Measurements from ENCODE around the gene TMEM53. TPM values are rescaled to one million over a fixed set of nuclear protein-coding genes. Genes with fewer than 3 reads are reported as not detected.

The TMEM53 gene
- total RNA-seq, 2 experiments from 2014 or later = 4.2 to 4.7 TPM

DNA sequence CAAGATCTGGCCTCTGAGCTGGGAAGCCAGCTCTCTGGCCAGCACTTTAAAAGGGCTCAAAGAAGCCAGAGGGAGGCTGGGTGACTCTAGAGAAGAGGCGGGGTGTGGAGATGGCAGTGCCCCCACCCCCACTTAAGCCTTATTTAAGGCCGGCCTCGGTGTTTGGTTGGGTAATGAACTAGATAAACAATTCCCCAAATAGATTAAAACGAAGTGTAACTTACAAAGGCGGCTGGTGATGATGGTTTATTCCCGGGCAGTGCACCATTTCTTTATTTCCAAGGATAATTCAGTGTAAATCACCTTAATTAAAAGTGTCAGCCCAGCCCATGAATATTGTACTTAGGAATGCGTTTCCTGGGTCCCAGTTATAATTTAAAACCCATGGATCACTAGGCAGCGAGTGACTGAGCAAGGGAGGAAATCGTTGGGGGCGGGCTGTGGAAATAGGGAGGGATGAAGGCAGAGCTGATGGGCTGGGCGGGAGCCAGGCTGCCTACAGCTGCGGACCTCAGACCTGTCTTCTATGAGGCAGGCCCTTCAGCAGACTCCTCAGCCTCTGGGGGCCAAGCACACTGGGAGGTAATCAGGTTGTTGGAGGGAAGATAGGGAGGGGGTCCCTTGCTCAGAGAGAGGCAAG, 54.9 kb downstream of the TMEM53 start:
- H3K4me1 Mint-ChIP-seq = no peaks in the 10 kb centered on the region
- DNase-seq = no peak
- H3K27ac Mint-ChIP-seq = no peak overlapping the region
- H3K9me3 Mint-ChIP-seq = no peaks in the 10 kb centered on the region
- H3K36me3 Mint-ChIP-seq = no peaks in the 10 kb centered on the region
- POLR2A ChIA-PET = no interaction called here
- no peak overlapping the region for H3K4me3 Mint-ChIP-seq
- no peaks in the 10 kb centered on the region for H3K27me3 Mint-ChIP-seq
- ATAC-seq (ENCODE audit: low read depth) = no peak

- Mint-ChIP-seq H3K9me3 (no peaks in the 10 kb centered on the region), H3K4me3 (no peak overlapping the region), H3K27ac (no peak overlapping the region), H3K27me3 (no peaks in the 10 kb centered on the region), H3K36me3 (no peaks in the 10 kb centered on the region), H3K4me1 (no peaks in the 10 kb centered on the region)
- no peak for DNase-seq
- no peak for ATAC-seq (ENCODE audit: low read depth)
- POLR2A ChIA-PET = interaction anchor here (1.2 kb wide), 1 partner anchor 13 kb away, joined by 3 read pairs; no protein-coding TSS in a partner anchor
Measured at GRCh38 chr1:44617703-44618029, 56.6 kb downstream of the TMEM53 start.

DNA sequence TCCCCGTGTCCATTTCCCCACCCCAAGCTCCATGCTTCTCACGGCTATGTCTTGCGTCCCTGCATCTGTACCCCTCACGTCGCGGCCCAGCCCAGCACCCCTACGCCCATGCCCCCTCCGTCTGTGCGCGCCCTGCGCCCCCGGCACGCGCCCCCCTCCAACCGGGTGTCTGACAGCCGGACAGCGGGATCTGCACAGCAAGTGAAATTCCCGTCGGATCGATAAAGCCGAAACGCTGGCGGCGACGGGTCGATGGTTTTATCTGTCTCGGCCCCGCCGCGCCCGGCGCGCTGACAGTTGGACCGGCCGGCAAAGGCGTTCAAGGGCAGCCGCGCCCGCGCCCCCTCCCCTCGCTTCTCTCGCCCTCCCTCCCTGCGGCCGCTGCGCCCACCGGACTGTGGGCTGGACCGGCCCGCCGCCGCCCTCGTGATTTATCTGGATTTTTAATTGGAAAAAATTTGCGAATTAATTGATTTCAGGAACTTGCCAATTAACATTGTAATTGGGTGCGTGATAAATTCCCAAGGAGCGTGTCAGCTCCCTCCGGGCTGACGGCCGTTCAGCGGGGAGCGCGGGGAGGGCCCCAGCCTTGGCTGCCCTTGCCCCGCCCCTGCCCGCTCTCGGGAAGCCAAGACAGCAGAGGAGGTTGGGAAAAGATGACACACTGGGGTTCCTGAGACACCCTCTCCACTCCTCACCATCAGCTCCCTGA, 57.1 kb downstream of the TMEM53 start:
- Mint-ChIP-seq H3K4me1 (no peaks in the 10 kb centered on the region), H3K27me3 (no peaks in the 10 kb centered on the region), H3K36me3 (no peaks in the 10 kb centered on the region), H3K9me3 (no peaks in the 10 kb centered on the region), H3K27ac (no peak overlapping the region), H3K4me3 (no peak overlapping the region)
- no peak for ATAC-seq (ENCODE audit: low read depth)
- DNase-seq = no peak
- POLR2A ChIA-PET = interaction anchor here (1.2 kb wide), 1 partner anchor 14 kb away, joined by 3 read pairs; no protein-coding TSS in a partner anchor

GRCh38 chr1:44616284-44616990, 57.8 kb downstream of the TMEM53 start:
- ATAC-seq (ENCODE audit: low read depth) = no peak
- no peaks in the 10 kb centered on the region for H3K36me3 Mint-ChIP-seq
- H3K9me3 Mint-ChIP-seq = no peaks in the 10 kb centered on the region
- no peak for DNase-seq
- H3K4me1 Mint-ChIP-seq = no peaks in the 10 kb centered on the region
- POLR2A ChIA-PET = interaction anchor here (1.1 kb wide), 1 partner anchor 15 kb away, joined by 4 read pairs; no protein-coding TSS in a partner anchor
- H3K27me3 Mint-ChIP-seq = no peaks in the 10 kb centered on the region
- H3K4me3 Mint-ChIP-seq = no peak overlapping the region
- no peak overlapping the region for H3K27ac Mint-ChIP-seq

GRCh38 chr1:44613941-44614340, 60.3 kb downstream of the TMEM53 start:
- ATAC-seq (ENCODE audit: low read depth) = no peak

GRCh38 chr1:44611866-44612265, 62.4 kb downstream of the TMEM53 start:
- POLR2A ChIA-PET = no interaction called here
- DNase-seq (no peak), ATAC-seq (ENCODE audit: low read depth) (no peak)
- no peaks in the 10 kb centered on the region for H3K9me3 Mint-ChIP-seq
- no peaks in the 10 kb centered on the region for H3K36me3 Mint-ChIP-seq
- no peaks in the 10 kb centered on the region for H3K27me3 Mint-ChIP-seq
- no peaks in the 10 kb centered on the region for H3K4me1 Mint-ChIP-seq
- H3K27ac Mint-ChIP-seq = no peak overlapping the region
- no peak overlapping the region for H3K4me3 Mint-ChIP-seq

More at GRCh38 chr1:44613941-44614340, 60.3 kb downstream of the TMEM53 start:
- Mint-ChIP-seq H3K27me3 (no peaks in the 10 kb centered on the region), H3K36me3 (no peaks in the 10 kb centered on the region), H3K9me3 (no peaks in the 10 kb centered on the region), H3K27ac (no peak overlapping the region), H3K4me1 (no peaks in the 10 kb centered on the region), H3K4me3 (no peak overlapping the region)
- DNase-seq = no peak
- POLR2A ChIA-PET = no interaction called here

DNA sequence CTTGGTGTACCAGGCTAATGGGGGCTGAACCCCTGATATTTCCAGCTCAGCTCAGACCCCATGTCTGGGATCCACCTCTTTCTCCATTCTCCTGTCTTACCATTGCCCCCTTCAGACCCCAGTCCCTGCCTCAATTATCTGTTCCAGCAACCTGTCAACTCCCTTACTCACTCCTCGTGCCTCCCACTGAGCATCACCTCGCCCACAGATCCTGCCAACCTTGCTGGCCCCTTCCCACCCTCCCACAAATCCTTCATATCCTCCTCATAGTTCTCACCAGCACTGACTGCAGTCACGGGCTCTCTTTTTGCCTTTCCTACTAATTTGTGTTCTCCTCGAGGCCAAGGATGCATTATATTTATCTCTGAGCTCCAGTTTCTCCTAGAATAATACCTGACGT, 62.9 kb downstream of the TMEM53 start:
- ATAC-seq (ENCODE audit: low read depth) (no peak), DNase-seq (no peak)
- no peaks in the 10 kb centered on the region for H3K27me3 Mint-ChIP-seq
- POLR2A ChIA-PET = no interaction called here
- H3K4me3 Mint-ChIP-seq = no peak overlapping the region
- no peaks in the 10 kb centered on the region for H3K4me1 Mint-ChIP-seq
- H3K36me3 Mint-ChIP-seq = no peaks in the 10 kb centered on the region
- no peak overlapping the region for H3K27ac Mint-ChIP-seq
- no peaks in the 10 kb centered on the region for H3K9me3 Mint-ChIP-seq

- POLR2A ChIA-PET = no interaction called here
- Mint-ChIP-seq H3K27me3 (peaks cover 2% of the 10 kb centered on the region), H3K36me3 (no peaks in the 10 kb centered on the region), H3K27ac (no peak overlapping the region), H3K4me1 (no peaks in the 10 kb centered on the region), H3K4me3 (no peak overlapping the region), H3K9me3 (no peaks in the 10 kb centered on the region)
- DNase-seq = no peak
- no peak for ATAC-seq (ENCODE audit: low read depth)
Measured at GRCh38 chr1:44610527-44611148, 63.6 kb downstream of the TMEM53 start.

DNA sequence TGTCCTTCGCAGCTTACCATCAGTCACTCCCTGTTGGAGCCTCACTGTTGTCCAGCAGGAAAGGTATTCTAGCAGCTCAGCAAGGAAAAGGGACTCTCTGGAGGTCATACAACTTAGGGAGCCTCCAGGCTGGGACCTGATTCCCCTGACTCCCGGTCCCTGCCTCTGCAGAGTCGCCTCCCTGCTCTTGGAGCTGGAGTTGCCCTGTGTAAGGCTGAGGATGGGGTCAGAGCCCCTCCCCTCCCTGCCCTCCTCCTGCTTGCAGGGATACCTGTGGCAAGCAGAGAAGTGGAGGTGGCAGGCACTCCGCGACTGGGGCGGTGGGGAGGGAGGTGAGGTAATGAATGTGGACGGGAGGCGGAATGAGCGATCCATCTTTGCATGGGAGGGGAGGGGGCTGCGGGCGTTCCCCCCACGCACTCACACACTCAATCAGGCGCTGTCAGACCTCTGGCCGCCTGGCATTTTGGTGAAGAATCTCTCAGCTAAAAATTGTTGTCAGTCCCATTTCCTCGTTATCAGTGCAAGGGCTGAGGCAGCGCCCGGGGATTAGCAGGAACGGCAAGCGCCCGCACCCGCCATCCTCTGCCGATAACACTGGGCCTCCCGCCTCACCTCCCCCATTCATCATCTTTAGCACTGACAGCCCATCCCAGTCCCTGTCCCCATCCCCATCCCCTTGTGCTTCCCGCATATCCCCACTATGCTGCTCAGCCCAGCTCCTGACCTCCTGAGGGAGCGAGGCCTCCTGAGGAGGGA, 64.3 kb downstream of the TMEM53 start:
- peaks cover 2% of the 10 kb centered on the region for H3K27me3 Mint-ChIP-seq
- no peaks in the 10 kb centered on the region for H3K9me3 Mint-ChIP-seq
- H3K4me3 Mint-ChIP-seq = no peak overlapping the region
- no peak for ATAC-seq (ENCODE audit: low read depth)
- H3K4me1 Mint-ChIP-seq = no peaks in the 10 kb centered on the region
- no peaks in the 10 kb centered on the region for H3K36me3 Mint-ChIP-seq
- POLR2A ChIA-PET = interaction anchor here (1.0 kb wide), 1 partner anchor 22 kb away, joined by 3 read pairs; no protein-coding TSS in a partner anchor
- no peak for DNase-seq
- H3K27ac Mint-ChIP-seq = no peak overlapping the region

DNA sequence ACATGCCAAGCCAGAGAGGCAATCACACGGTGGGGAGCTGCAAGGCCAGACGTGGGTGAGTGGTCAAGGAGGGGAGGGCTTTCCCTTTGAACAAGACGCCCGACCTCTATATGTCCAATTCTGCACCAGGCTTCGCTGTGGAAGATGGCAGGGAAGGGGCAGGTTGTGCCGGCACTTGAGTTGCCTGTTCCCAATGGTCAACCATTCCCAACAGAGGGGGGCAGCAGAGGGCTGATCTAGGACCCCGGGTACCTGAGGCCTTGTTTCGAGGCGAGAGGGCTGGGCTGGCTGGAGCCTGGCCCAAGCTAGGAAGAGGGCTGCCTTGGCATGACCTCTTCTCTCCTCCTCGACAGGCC, 64.9 kb downstream of the TMEM53 start:
- H3K36me3 Mint-ChIP-seq = no peaks in the 10 kb centered on the region
- no peaks in the 10 kb centered on the region for H3K9me3 Mint-ChIP-seq
- POLR2A ChIA-PET = interaction anchor here (1.0 kb wide), 1 partner anchor 22 kb away, joined by 3 read pairs; no protein-coding TSS in a partner anchor
- H3K4me3 Mint-ChIP-seq = no peak overlapping the region
- H3K27me3 Mint-ChIP-seq = peaks cover 2% of the 10 kb centered on the region
- H3K4me1 Mint-ChIP-seq = no peaks in the 10 kb centered on the region
- no peak overlapping the region for H3K27ac Mint-ChIP-seq
- no peak for DNase-seq
- no peak for ATAC-seq (ENCODE audit: low read depth)

DNA sequence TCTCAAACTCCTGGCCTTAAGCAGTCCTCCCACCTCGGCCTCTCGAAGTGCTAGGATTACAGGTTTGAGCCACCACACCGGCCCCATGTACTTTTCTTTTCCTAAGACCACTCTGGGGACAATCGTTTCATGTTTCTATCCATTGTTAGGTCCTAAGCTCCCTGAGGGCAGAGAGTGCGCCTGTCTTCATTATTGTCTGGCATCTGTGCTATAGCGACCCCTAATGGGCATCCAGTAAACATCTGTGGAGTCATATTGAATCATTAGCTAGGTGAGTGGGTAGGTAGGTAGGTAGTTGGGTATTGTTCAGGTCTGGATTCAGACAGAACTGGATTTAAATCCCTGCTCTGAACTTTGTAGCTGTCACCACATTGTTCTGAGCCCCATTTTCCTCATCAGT, 66.1 kb downstream of the TMEM53 start:
- Mint-ChIP-seq H3K4me3 (no peak overlapping the region), H3K36me3 (no peaks in the 10 kb centered on the region), H3K9me3 (no peaks in the 10 kb centered on the region), H3K4me1 (no peaks in the 10 kb centered on the region), H3K27me3 (peaks cover 2% of the 10 kb centered on the region), H3K27ac (no peak overlapping the region)
- POLR2A ChIA-PET = no interaction called here
- ATAC-seq (ENCODE audit: low read depth) (no peak), DNase-seq (no peak)

- Mint-ChIP-seq H3K9me3 (no peaks in the 10 kb centered on the region), H3K27me3 (peaks cover 2% of the 10 kb centered on the region), H3K4me3 (no peak overlapping the region), H3K4me1 (no peaks in the 10 kb centered on the region), H3K27ac (no peak overlapping the region), H3K36me3 (no peaks in the 10 kb centered on the region)
- ATAC-seq (ENCODE audit: low read depth) (no peak), DNase-seq (no peak)
- POLR2A ChIA-PET = no interaction called here
Measured at GRCh38 chr1:44606701-44607281, 67.5 kb downstream of the TMEM53 start.

Measured in activated naive CD8-positive, alpha-beta T cell treated with anti-CD3 and anti-CD28 coated beads, Interleukin-2, amount 10 ng/mL, durations not matched to agents 7 days and 5 days (primary cell).